ENCODE results near the gene CDK5. TPM values are rescaled to one million over a fixed set of nuclear protein-coding genes. Genes with fewer than 3 reads are reported as not detected.

Gene CDK5
- total and polyA plus RNA-seq, 10 of the 15 experiments (the other 5 are each of a cell fraction or from before 2014, with no cell fraction given), result 1.5 to 33.4 (median 21.6) TPM

DNA sequence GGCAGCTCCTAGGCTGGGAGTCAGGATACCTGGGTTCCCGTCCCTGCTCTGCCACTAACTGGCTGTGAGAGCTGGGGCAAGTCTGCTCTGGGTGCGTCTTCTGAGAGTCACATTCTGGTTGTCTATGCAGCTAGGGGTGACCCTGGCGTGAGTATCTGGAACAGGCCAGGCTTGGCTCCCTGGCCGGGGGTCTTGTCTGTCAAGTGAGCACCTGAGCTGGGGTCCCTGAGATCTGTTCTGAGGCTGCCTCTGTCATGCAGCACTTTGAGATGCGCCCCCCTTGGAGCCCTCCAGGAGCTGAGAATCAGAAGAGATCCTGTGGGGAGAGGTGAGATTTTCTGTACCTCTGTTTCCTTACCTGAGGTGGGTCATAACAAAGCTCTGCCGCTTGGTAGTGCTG is 36.1 kb upstream of the CDK5 start:
- H3K4me3 ChIP-seq, result no peak overlapping the region
- in situ Hi-C loops (cut with MboI) (no loop called here), intact Hi-C loops (cut with micrococcal nuclease; ENCODE audit: unreplicated experiment) (no loop called here)
- H3K79me2 ChIP-seq (ENCODE audit: control insufficient read depth, insufficient read depth, low read length), result peaks cover 57% of the 10 kb centered on the region
- H3K36me3 ChIP-seq (ENCODE audit: control insufficient read depth in 2 of 2, insufficient read depth in 2 of 2, low read length in 1 of 2), result peaks cover 0 to 5% of the 10 kb centered on the region in 2 experiments; a peak in 2 of 4 replicates
- CTCF ChIA-PET, result interaction anchor here (3.4 kb wide), 1 partner anchor 16 kb away, joined by 19 read pairs; no protein-coding TSS in a partner anchor
- no peak overlapping the region for H2AFZ ChIP-seq (ENCODE audit: control insufficient read depth, low read depth, low read length)
- DNase-seq (ENCODE audit: low read depth, low spot score) (no peak), FAIRE-seq (no peak), ATAC-seq (no peak)
- H3K27me3 ChIP-seq (replicated peaks in 1 of 2; ENCODE audit: control insufficient read depth in 2 of 2, insufficient read depth in 2 of 2, low read length in 1 of 2), result no peaks in the 10 kb centered on the region
- H3K9me3 ChIP-seq (replicated peaks; ENCODE audit: control insufficient read depth, insufficient read depth, low read length), result no peaks in the 10 kb centered on the region
- no peak overlapping the region for H3K4me2 ChIP-seq (ENCODE audit: control insufficient read depth, insufficient read depth)
- 99% methylated on average over 6 of the region's 6 CpGs for WGBS (ENCODE audit: insufficient coverage, insufficient replicate concordance, low lambda C conversion rate, missing lambda C conversion rate)
- H3K4me1 ChIP-seq (ENCODE audit: control insufficient read depth, insufficient read depth, low read length), result peaks cover 7% of the 10 kb centered on the region
- SMC1A ChIA-PET (ENCODE audit: uncharacterized antibody, unreplicated experiment), result no interaction called here
- BruUV-seq (replicated peaks), result no TSS peak
- POLR2A ChIA-PET, result no interaction called here
- RAD21 ChIA-PET (ENCODE audit: unreplicated experiment), result interaction anchor here (1.0 kb wide), 1 partner anchor 15 kb away, joined by 3 read pairs; no protein-coding TSS in a partner anchor
- H4K20me1 ChIP-seq (ENCODE audit: control insufficient read depth, insufficient read depth), result no peaks in the 10 kb centered on the region; the same call in 1 of the 2 replicates
- no peak overlapping the region for H3K9ac ChIP-seq (ENCODE audit: control insufficient read depth, insufficient read depth, low read length)
- no peak overlapping the region for H3K27ac ChIP-seq (ENCODE audit: control insufficient read depth, insufficient read depth)
- TF ChIP-seq SPI1 (IDR thresholded peaks at IDR 0.05; ENCODE audit: borderline replicate concordance, insufficient read depth, low read depth, low read length) (no peak), NFYB (IDR thresholded peaks at IDR 0.05; ENCODE audit: insufficient read depth, low read depth, low read length) (no peak), LARP7 (IDR thresholded peaks at IDR 0.05) (no peak), BRCA1 (IDR thresholded peaks at IDR 0.05; ENCODE audit: low read depth, low read length) (no peak), RELA (IDR thresholded peaks at IDR 0.05; ENCODE audit: borderline replicate concordance, partially characterized antibody) (no peak), TBL1XR1 (IDR thresholded peaks at IDR 0.05; ENCODE audit: low read depth, low read length) (no peak), NR2F1 (conservative IDR thresholded peaks at IDR 0.05) (no peak), CBFB (IDR thresholded peaks at IDR 0.05; ENCODE audit: low read depth) (no peak)
- TF ChIP-seq, protein P1, sequence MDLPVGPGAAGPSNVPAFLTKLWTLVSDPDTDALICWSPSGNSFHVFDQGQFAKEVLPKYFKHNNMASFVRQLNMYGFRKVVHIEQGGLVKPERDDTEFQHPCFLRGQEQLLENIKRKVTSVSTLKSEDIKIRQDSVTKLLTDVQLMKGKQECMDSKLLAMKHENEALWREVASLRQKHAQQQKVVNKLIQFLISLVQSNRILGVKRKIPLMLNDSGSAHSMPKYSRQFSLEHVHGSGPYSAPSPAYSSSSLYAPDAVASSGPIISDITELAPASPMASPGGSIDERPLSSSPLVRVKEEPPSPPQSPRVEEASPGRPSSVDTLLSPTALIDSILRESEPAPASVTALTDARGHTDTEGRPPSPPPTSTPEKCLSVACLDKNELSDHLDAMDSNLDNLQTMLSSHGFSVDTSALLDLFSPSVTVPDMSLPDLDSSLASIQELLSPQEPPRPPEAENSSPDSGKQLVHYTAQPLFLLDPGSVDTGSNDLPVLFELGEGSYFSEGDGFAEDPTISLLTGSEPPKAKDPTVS (IDR thresholded peaks at IDR 0.05; ENCODE audit: low read depth, low read length), result no peak
- TF ChIP-seq, protein P2, sequence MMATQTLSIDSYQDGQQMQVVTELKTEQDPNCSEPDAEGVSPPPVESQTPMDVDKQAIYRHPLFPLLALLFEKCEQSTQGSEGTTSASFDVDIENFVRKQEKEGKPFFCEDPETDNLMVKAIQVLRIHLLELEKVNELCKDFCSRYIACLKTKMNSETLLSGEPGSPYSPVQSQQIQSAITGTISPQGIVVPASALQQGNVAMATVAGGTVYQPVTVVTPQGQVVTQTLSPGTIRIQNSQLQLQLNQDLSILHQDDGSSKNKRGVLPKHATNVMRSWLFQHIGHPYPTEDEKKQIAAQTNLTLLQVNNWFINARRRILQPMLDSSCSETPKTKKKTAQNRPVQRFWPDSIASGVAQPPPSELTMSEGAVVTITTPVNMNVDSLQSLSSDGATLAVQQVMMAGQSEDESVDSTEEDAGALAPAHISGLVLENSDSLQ (IDR thresholded peaks at IDR 0.05), result no peak
- TF ChIP-seq, protein P3, sequence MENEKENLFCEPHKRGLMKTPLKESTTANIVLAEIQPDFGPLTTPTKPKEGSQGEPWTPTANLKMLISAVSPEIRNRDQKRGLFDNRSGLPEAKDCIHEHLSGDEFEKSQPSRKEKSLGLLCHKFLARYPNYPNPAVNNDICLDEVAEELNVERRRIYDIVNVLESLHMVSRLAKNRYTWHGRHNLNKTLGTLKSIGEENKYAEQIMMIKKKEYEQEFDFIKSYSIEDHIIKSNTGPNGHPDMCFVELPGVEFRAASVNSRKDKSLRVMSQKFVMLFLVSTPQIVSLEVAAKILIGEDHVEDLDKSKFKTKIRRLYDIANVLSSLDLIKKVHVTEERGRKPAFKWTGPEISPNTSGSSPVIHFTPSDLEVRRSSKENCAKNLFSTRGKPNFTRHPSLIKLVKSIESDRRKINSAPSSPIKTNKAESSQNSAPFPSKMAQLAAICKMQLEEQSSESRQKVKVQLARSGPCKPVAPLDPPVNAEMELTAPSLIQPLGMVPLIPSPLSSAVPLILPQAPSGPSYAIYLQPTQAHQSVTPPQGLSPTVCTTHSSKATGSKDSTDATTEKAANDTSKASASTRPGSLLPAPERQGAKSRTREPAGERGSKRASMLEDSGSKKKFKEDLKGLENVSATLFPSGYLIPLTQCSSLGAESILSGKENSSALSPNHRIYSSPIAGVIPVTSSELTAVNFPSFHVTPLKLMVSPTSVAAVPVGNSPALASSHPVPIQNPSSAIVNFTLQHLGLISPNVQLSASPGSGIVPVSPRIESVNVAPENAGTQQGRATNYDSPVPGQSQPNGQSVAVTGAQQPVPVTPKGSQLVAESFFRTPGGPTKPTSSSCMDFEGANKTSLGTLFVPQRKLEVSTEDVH (IDR thresholded peaks at IDR 0.05; ENCODE audit: low read depth, partially characterized antibody), result no peak
- TF ChIP-seq, protein P4, sequence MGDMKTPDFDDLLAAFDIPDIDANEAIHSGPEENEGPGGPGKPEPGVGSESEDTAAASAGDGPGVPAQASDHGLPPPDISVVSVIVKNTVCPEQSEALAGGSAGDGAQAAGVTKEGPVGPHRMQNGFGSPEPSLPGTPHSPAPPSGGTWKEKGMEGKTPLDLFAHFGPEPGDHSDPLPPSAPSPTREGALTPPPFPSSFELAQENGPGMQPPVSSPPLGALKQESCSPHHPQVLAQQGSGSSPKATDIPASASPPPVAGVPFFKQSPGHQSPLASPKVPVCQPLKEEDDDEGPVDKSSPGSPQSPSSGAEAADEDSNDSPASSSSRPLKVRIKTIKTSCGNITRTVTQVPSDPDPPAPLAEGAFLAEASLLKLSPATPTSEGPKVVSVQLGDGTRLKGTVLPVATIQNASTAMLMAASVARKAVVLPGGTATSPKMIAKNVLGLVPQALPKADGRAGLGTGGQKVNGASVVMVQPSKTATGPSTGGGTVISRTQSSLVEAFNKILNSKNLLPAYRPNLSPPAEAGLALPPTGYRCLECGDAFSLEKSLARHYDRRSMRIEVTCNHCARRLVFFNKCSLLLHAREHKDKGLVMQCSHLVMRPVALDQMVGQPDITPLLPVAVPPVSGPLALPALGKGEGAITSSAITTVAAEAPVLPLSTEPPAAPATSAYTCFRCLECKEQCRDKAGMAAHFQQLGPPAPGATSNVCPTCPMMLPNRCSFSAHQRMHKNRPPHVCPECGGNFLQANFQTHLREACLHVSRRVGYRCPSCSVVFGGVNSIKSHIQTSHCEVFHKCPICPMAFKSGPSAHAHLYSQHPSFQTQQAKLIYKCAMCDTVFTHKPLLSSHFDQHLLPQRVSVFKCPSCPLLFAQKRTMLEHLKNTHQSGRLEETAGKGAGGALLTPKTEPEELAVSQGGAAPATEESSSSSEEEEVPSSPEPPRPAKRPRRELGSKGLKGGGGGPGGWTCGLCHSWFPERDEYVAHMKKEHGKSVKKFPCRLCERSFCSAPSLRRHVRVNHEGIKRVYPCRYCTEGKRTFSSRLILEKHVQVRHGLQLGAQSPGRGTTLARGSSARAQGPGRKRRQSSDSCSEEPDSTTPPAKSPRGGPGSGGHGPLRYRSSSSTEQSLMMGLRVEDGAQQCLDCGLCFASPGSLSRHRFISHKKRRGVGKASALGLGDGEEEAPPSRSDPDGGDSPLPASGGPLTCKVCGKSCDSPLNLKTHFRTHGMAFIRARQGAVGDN (IDR thresholded peaks at IDR 0.05), result no peak
- TF ChIP-seq, protein P5, sequence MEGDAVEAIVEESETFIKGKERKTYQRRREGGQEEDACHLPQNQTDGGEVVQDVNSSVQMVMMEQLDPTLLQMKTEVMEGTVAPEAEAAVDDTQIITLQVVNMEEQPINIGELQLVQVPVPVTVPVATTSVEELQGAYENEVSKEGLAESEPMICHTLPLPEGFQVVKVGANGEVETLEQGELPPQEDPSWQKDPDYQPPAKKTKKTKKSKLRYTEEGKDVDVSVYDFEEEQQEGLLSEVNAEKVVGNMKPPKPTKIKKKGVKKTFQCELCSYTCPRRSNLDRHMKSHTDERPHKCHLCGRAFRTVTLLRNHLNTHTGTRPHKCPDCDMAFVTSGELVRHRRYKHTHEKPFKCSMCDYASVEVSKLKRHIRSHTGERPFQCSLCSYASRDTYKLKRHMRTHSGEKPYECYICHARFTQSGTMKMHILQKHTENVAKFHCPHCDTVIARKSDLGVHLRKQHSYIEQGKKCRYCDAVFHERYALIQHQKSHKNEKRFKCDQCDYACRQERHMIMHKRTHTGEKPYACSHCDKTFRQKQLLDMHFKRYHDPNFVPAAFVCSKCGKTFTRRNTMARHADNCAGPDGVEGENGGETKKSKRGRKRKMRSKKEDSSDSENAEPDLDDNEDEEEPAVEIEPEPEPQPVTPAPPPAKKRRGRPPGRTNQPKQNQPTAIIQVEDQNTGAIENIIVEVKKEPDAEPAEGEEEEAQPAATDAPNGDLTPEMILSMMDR (IDR thresholded peaks at IDR 0.05 in 2 of 3, conservative IDR thresholded peaks at IDR 0.05 in 1 of 3; ENCODE audit: control insufficient read depth in 2 of 3, extremely low read depth in 1 of 3, insufficient read depth in 1 of 3, low read depth in 3 of 3, low read length in 3 of 3), result no peak
